NCI-H2081 (cell line): ENCODE results near the gene P2RX1.
"Not testable (repeated sequence)": the region's sequence is repeated elsewhere in the genome, so short reads cannot be mapped to it uniquely, and the experiment has no call there.

Experiments used
- DNase-seq, 2 experiments: peaks; one replicate each; lab custom pipeline; 2025; lab: John Stamatoyannopoulos, UW

P2RX1 gene

GRCh38 chr17:3952186-3952585 lies 35.9 kb upstream of the P2RX1 start:
- DNase-seq = no peak

GRCh38 chr17:3951420-3951819 lies 35.2 kb upstream of the P2RX1 start:
- DNase-seq = no peak

- no peak for DNase-seq
These were observed 34.7 kb upstream of the P2RX1 start for GRCh38 chr17:3951003-3951402.

GRCh38 chr17:3950584-3950983 lies 34.3 kb upstream of the P2RX1 start:
- no peak for DNase-seq

GRCh38 chr17:3949418-3949817 lies 33.2 kb upstream of the P2RX1 start:
- DNase-seq = no peak

- not testable (repeated sequence) for DNase-seq
These were observed 32.3 kb upstream of the P2RX1 start for GRCh38 chr17:3948551-3948950.

GRCh38 chr17:3947318-3947810 lies 31.1 kb upstream of the P2RX1 start:
- DNase-seq = no peak

GRCh38 chr17:3946711-3947235 lies 30.5 kb upstream of the P2RX1 start:
- no peak for DNase-seq

GRCh38 chr17:3944485-3945388 lies 28.5 kb upstream of the P2RX1 start:
- no peak for DNase-seq

- no peak for DNase-seq
These were observed 27.1 kb upstream of the P2RX1 start for GRCh38 chr17:3943240-3943891.

- no peak for DNase-seq
These were observed 24.9 kb upstream of the P2RX1 start for GRCh38 chr17:3940965-3941698.

- no peak for DNase-seq
These were observed 21.1 kb upstream of the P2RX1 start for GRCh38 chr17:3937359-3937758.

GRCh38 chr17:3935825-3936355 lies 19.6 kb upstream of the P2RX1 start:
- DNase-seq = no peak

- peak; percentile 38 to 52 for DNase-seq
These were observed 18.9 kb upstream of the P2RX1 start for GRCh38 chr17:3935140-3935542.

GRCh38 chr17:3929764-3930163 lies 13.5 kb upstream of the P2RX1 start:
- no peak for DNase-seq

GRCh38 chr17:3929181-3929580 lies 12.9 kb upstream of the P2RX1 start:
- DNase-seq = no peak

- no peak for DNase-seq
These were observed 12.1 kb upstream of the P2RX1 start for GRCh38 chr17:3928406-3928805.

- DNase-seq = no peak
These were observed 11.5 kb upstream of the P2RX1 start for GRCh38 chr17:3927628-3928340.

- no peak for DNase-seq
These were observed 10.8 kb upstream of the P2RX1 start for GRCh38 chr17:3926860-3927627.

GRCh38 chr17:3925684-3926485 lies 9.6 kb upstream of the P2RX1 start:
- DNase-seq = no peak
